Neural cell (in vitro differentiated cells): ENCODE results near the gene KREMEN2. TPM values are rescaled to one million over a fixed set of nuclear protein-coding genes. Genes with fewer than 3 reads are reported as not detected.

ENCODE experiments used
- H2AFZ ChIP-seq: fragments of 200-600, 300-800 bp; sonication (generic), shearing (Covaris generic); 2 replicates; pipeline ENCODE4 v1.6.0; 2014; ENCODE audit warnings: low read depth, mild to moderate bottlenecking, antibody characterized with exemption, low read length, moderate library complexity
- H3F3A ChIP-seq: fragments of 200-600 bp; shearing (Covaris generic); 2 replicates; pipeline ENCODE4 v1.6.1; 2016; ENCODE audit warnings: mild to moderate bottlenecking, moderate library complexity, mixed read lengths, antibody characterized with exemption, low read length; ENCODE audit not compliant: insufficient read depth, poor library complexity, severe bottlenecking
- H3K27ac ChIP-seq: fragments of 200-600, 300-800 bp; sonication (generic), shearing (Covaris generic); 2 replicates; pipeline ENCODE4 v1.5.1; 2014; ENCODE audit warnings: mild to moderate bottlenecking, low read length, moderate library complexity
- H3K27me3 ChIP-seq: fragments of 300-800, 200-600 bp; sonication (generic), shearing (Covaris generic); 2 replicates; pipeline ENCODE4 v1.6.0; 2014; ENCODE audit warnings: mild to moderate bottlenecking, low read depth, low read length, moderate library complexity; ENCODE audit not compliant: insufficient read depth
- H3K36me3 ChIP-seq: fragments of 300-800, 200-600 bp; sonication (generic), shearing (Covaris generic); 2 replicates; pipeline ENCODE4 v1.5.1; 2014; ENCODE audit warnings: mild to moderate bottlenecking, antibody characterized with exemption, low read length, moderate library complexity; ENCODE audit not compliant: insufficient read depth
- H3K4me2 ChIP-seq: fragments of 300-800, 200-600 bp; sonication (generic), shearing (Covaris generic); 2 replicates; pipeline ENCODE4 v1.6.0; 2014; ENCODE audit warnings: mild to moderate bottlenecking, low read length
- H3K4me3 ChIP-seq: fragments of 300-800, 200-600 bp; sonication (generic), shearing (Covaris generic); 2 replicates; pipeline ENCODE4 v1.5.1; 2014; ENCODE audit warnings: mild to moderate bottlenecking, low read length, moderate library complexity
- H3K79me2 ChIP-seq: fragments of 200-600 bp; shearing (Covaris generic); replicated peaks from 2 replicates; pipeline ENCODE4 v1.6.0; 2014; ENCODE audit warnings: mild to moderate bottlenecking, low read length, moderate library complexity; ENCODE audit not compliant: insufficient read depth
- H3K9ac ChIP-seq: fragments of 300-800, 200-600 bp; sonication (generic), shearing (Covaris generic); 2 replicates; pipeline ENCODE4 v1.6.1; 2016; ENCODE audit warnings: mild to moderate bottlenecking, low read length, mixed read lengths
- H3K9me2 ChIP-seq: fragments of 200-600 bp; shearing (Covaris generic); 2 replicates; pipeline ENCODE4 v1.6.1; 2016; ENCODE audit warnings: mild to moderate bottlenecking, low read length, mixed read lengths; ENCODE audit not compliant: insufficient read depth
- H3K9me3 ChIP-seq: fragments of 200-600, 300-800 bp; sonication (generic), shearing (Covaris generic); 2 replicates; pipeline ENCODE4 v1.6.1; 2016; ENCODE audit warnings: mild to moderate bottlenecking, mixed run types, low read length, moderate library complexity, mixed read lengths
- H4K20me1 ChIP-seq: fragments of 200-600 bp; shearing (Covaris generic); 2 replicates; pipeline ENCODE4 v1.6.1; 2016; ENCODE audit warnings: mild to moderate bottlenecking, mixed run types; ENCODE audit not compliant: insufficient read depth
- EP300 ChIP-seq: fragments of 450-650 bp; conservative IDR thresholded peaks from 2 replicates; pipeline ENCODE4 v1.6.1; 2014; ENCODE audit warnings: antibody characterized with exemption, mild to moderate bottlenecking, moderate library complexity; ENCODE audit not compliant: poor library complexity, severe bottlenecking
- EZH2 ChIP-seq: fragments of 200-600, 300-800 bp; shearing (Covaris generic), sonication (generic); IDR thresholded peaks from 2 replicates; pipeline ENCODE4 v1.6.1; 2014; ENCODE audit warnings: antibody characterized with exemption, low read length, borderline replicate concordance, mild to moderate bottlenecking; ENCODE audit not compliant: insufficient read depth, poor library complexity, severe bottlenecking
- MXI1 ChIP-seq: fragments of 450-650 bp; conservative IDR thresholded peaks from 2 replicates; pipeline ENCODE4 v1.6.1; 2014; ENCODE audit warnings: antibody characterized with exemption, mild to moderate bottlenecking; ENCODE audit not compliant: poor library complexity, severe bottlenecking
- POLR2AphosphoS5 ChIP-seq: IDR thresholded peaks from 2 replicates; pipeline ENCODE4 v1.6.1; 2012
- RAD21 ChIP-seq: fragments of 450-650 bp; conservative IDR thresholded peaks from 2 replicates; pipeline ENCODE4 v1.6.1; 2014; ENCODE audit warnings: antibody characterized with exemption, mild to moderate bottlenecking, moderate library complexity
- SMC3 ChIP-seq: fragments of 450-650 bp; conservative IDR thresholded peaks from 2 replicates; pipeline ENCODE4 v1.6.1; 2014; ENCODE audit warnings: antibody characterized with exemption, mild to moderate bottlenecking, moderate library complexity; ENCODE audit not compliant: poor library complexity
- TAF1 ChIP-seq: IDR thresholded peaks from 2 replicates; pipeline ENCODE4 v1.6.1; 2012; ENCODE audit warnings: low read depth
- polyA plus RNA-seq: library from polyadenylated mRNA; depleted of rRNA; stranded (reverse); fragments of >200 nt; gene quantifications from 2 replicates; pipeline ENCODE4 v1.2.3, GENCODE V29; 2014
- TF ChIP-seq, protein P1 (sequence below): fragments of 450-650 bp; IDR thresholded peaks from 2 replicates; pipeline ENCODE4 v1.5.1; 2014; ENCODE audit warnings: antibody characterized with exemption, mild to moderate bottlenecking, moderate library complexity; ENCODE audit not compliant: poor library complexity, severe bottlenecking
- TF ChIP-seq, protein P2 (sequence below): IDR thresholded peaks from 2 replicates; pipeline ENCODE4 v1.6.1; 2012; ENCODE audit warnings: borderline replicate concordance

Gene KREMEN2
- polyA plus RNA-seq, 1 donor from 2014 or later, result 0.71 TPM

DNA sequence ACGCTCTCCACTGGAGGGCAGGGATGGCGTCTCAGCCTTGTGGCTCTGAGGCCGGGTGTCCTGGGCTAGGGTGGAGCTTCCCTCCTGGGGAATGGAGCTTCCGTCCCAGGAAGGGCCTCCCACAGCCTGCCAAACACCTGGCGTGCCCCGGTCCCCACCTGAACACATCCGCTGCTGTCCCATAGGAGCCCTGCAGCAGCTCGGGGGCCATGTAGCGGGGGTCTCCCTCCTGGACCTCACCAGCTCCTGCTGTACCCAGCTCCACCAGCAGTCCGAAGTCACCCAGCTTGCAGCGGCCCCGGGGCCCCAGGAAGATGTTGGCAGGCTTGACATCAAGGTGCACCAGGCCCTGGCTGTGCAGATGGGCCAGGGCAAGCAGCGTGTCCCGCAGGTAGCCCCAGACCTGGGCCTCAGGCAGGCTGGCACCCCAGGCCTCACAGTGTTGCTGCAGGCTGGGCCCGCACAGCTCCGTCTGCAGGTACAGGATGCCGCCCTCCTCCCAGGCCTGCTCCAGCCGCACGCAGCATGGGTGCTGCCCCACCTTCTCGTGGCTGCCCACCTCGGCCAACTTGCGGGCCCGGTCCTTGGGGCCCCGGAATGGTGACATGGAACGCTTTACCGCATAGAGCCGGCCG is 11.2 kb downstream of the KREMEN2 start:
- Histone ChIP-seq H4K20me1 (no peaks in the 10 kb centered on the region), H3F3A (no peaks in the 10 kb centered on the region), H3K4me3 (no peak overlapping the region), H2AFZ (no peak overlapping the region), H3K79me2 (no peaks in the 10 kb centered on the region), H3K9me2 (no peaks in the 10 kb centered on the region), H3K9me3 (no peaks in the 10 kb centered on the region), H3K27me3 (no peaks in the 10 kb centered on the region), H3K9ac (no peak overlapping the region), H3K36me3 (no peaks in the 10 kb centered on the region), H3K4me2 (no peak overlapping the region), H3K27ac (no peak overlapping the region)
- no peak for TF ChIP-seq TAF1
- no peak for TF ChIP-seq EZH2
- TF ChIP-seq EP300, result no peak
- TF ChIP-seq RAD21, result no peak
- no peak for TF ChIP-seq MXI1
- no peak for TF ChIP-seq SMC3
- TF ChIP-seq, protein P1, sequence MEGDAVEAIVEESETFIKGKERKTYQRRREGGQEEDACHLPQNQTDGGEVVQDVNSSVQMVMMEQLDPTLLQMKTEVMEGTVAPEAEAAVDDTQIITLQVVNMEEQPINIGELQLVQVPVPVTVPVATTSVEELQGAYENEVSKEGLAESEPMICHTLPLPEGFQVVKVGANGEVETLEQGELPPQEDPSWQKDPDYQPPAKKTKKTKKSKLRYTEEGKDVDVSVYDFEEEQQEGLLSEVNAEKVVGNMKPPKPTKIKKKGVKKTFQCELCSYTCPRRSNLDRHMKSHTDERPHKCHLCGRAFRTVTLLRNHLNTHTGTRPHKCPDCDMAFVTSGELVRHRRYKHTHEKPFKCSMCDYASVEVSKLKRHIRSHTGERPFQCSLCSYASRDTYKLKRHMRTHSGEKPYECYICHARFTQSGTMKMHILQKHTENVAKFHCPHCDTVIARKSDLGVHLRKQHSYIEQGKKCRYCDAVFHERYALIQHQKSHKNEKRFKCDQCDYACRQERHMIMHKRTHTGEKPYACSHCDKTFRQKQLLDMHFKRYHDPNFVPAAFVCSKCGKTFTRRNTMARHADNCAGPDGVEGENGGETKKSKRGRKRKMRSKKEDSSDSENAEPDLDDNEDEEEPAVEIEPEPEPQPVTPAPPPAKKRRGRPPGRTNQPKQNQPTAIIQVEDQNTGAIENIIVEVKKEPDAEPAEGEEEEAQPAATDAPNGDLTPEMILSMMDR, result no peak
- no peak for TF ChIP-seq POLR2AphosphoS5
- TF ChIP-seq, protein P2, sequence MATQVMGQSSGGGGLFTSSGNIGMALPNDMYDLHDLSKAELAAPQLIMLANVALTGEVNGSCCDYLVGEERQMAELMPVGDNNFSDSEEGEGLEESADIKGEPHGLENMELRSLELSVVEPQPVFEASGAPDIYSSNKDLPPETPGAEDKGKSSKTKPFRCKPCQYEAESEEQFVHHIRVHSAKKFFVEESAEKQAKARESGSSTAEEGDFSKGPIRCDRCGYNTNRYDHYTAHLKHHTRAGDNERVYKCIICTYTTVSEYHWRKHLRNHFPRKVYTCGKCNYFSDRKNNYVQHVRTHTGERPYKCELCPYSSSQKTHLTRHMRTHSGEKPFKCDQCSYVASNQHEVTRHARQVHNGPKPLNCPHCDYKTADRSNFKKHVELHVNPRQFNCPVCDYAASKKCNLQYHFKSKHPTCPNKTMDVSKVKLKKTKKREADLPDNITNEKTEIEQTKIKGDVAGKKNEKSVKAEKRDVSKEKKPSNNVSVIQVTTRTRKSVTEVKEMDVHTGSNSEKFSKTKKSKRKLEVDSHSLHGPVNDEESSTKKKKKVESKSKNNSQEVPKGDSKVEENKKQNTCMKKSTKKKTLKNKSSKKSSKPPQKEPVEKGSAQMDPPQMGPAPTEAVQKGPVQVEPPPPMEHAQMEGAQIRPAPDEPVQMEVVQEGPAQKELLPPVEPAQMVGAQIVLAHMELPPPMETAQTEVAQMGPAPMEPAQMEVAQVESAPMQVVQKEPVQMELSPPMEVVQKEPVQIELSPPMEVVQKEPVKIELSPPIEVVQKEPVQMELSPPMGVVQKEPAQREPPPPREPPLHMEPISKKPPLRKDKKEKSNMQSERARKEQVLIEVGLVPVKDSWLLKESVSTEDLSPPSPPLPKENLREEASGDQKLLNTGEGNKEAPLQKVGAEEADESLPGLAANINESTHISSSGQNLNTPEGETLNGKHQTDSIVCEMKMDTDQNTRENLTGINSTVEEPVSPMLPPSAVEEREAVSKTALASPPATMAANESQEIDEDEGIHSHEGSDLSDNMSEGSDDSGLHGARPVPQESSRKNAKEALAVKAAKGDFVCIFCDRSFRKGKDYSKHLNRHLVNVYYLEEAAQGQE, result no peak

DNA sequence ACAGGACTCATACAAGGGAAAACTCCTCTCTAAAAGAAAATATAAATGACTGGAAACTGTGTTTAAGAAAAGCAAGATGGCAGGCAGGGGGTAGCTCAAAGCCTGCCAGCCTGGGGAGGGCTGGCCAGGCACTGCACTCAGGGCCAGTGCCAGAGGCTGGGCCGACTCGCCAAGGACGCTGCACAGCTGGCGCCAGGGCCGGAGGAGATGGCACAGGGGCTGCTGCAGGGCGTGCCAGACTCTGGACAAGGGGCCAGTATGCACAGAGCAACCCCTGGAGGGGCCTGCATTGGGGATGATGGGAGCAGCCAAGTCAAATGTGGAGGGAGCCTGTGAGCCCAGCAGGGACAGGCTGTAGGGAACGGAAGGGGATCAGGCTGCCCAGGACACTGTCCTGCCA is 12.1 kb downstream of the KREMEN2 start:
- Histone ChIP-seq H3K27ac (no peak overlapping the region), H3K36me3 (no peaks in the 10 kb centered on the region), H3K9me3 (no peaks in the 10 kb centered on the region), H4K20me1 (no peaks in the 10 kb centered on the region), H3K9ac (no peak overlapping the region), H3K27me3 (no peaks in the 10 kb centered on the region), H2AFZ (no peak overlapping the region), H3K4me2 (no peak overlapping the region), H3F3A (no peaks in the 10 kb centered on the region), H3K9me2 (no peaks in the 10 kb centered on the region), H3K4me3 (no peak overlapping the region), H3K79me2 (no peaks in the 10 kb centered on the region)
- no peak for TF ChIP-seq RAD21
- no peak for TF ChIP-seq EZH2
- TF ChIP-seq EP300, result no peak
- TF ChIP-seq, protein P2, result no peak
- TF ChIP-seq, protein P1, result no peak
- no peak for TF ChIP-seq POLR2AphosphoS5
- no peak for TF ChIP-seq MXI1
- no peak for TF ChIP-seq SMC3
- no peak for TF ChIP-seq TAF1
